Cerebellar nuclear complex (tissue), 1 donor: ENCODE results near the gene BRSK2.
A peak's percentile ranks its signal among the peaks of the same experiment; 100 is the strongest.

Source experiments
- DNase-seq, 2 experiments: peaks; one replicate each; lab custom pipeline; 2025; lab: John Stamatoyannopoulos, UW

Gene BRSK2

DNA sequence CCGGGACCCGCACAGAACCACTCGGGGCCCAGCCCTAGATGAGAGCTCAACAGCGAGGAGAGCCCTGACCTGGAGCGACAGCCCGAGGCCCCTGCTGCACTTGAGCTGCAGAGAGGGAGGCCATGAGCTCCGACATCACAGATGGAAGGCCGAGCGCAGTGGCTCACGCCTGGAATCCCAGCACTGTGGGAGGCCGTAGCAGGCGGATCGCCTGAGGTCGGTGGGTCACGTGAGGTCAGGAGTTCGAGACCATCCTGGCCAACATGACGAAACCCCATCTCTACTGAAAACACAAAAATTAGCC, 13.8 kb upstream of the BRSK2 start:
- DNase-seq: no peak

DNA sequence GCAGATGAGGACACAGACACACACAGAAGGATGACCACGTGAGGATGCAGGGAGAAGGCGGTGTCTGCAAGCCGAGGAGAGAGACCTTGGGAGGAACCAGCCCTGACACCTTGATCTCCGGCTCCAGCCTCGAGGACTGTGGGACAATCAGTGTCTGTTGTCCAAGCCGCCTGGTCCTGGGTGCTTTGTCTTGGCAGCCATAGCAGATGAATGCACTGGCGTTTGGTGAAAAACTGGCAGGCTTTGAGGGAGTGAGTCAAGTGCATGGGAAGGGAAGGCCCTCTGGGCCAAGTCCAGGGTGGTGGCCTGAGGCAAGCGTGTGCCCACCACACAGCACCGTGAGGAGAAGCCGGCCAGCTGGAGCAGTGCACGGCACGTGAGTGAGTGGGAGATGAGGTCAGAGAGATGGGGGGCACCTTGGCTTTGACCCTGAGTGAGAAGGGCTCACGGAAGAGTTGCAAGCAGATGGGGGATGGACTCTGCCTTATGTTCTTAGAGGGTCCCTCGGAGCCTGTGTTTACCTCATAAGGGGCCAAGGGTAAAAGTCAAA, 12.4 kb upstream of the BRSK2 start:
- no peak for DNase-seq

DNA sequence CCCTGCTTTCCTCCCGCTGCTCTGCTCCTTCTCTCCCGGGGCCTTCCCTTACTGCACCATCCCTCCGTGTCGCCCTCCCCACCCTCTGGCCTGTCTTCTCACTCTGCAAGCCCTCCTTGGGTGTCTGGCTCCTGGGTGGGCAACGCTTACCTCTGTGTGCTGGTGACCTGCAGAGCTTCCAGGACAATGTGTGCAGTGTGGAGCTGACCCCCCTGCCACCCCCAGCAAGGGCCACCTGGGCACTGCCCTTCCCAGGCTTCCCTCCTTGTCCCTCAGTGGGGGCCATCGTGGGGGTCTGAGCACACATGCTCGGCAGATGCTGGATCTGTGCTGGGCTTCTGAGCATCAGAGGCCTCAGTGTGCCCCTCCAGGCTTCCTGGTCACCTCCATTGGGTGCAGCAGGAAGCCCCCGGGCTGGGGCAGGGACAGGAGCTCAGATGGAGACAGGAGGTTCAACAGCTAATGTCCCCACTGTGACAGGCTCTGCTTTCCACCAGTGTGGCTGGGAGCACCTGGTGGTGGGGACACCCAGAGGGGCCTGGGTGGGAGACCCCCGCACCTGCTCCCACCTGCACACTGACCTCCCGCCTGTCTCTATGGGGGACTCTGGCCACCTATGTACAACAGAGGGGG, 7.8 kb upstream of the BRSK2 start:
- DNase-seq: no peak

DNA sequence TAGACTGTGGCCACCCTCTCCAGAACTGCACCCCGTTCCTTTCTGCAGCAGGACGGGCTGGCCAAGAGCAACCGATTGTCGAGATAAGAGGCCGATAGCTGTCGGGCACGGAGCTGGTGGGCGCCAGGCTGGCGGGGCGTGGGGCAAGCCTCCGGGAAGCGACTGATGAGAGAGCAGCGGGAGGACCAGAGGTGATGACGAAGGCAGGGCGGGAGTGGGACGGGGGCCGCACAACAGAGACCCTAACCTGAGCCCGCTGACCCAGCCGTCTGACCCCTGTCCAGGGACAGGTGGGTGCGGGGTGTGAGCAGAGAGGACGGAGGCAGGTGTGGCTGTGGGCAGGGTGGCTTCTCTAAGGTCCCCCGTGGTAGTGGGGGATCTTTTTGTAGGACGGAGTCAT, 7.3 kb upstream of the BRSK2 start:
- no peak for DNase-seq

DNA sequence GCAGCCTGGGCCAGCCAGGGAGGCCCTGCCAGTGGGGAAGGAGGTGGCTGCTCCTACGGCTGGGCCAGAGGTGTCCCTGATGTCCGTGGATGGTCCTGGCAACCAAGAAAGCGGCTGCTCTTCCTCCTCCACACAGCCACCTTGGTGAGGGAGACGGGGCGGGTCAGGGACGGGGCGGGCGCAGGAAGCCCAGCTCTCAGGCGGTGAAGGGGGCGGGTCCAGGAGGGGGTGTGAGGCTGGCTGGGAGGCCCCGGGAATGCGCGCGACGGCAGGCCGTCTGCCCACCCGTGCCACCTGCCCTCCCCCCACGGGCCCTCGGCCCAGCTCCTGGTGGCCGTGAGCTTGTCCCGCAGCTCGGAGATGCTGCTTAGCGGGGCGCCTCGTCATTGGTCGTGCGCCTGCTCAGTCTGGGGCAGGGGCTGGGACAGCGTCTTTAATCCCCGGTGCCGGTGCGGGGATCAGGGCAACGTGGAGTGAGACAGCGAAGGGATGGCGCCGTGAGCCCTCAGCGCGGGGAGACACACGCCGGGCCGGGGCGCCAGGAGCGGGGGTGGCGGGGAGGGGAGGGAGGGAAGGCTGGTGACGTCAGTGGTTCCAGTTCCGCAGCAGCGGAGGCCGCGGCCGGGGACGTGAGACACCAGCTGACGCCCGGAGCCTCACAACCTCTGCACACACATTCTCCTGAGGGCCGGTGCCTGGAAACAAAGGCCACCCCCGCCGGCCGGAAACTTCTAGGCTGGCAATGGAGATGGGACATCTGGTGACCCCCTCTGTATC, 6.7 kb upstream of the BRSK2 start:
- no peak for DNase-seq

DNA sequence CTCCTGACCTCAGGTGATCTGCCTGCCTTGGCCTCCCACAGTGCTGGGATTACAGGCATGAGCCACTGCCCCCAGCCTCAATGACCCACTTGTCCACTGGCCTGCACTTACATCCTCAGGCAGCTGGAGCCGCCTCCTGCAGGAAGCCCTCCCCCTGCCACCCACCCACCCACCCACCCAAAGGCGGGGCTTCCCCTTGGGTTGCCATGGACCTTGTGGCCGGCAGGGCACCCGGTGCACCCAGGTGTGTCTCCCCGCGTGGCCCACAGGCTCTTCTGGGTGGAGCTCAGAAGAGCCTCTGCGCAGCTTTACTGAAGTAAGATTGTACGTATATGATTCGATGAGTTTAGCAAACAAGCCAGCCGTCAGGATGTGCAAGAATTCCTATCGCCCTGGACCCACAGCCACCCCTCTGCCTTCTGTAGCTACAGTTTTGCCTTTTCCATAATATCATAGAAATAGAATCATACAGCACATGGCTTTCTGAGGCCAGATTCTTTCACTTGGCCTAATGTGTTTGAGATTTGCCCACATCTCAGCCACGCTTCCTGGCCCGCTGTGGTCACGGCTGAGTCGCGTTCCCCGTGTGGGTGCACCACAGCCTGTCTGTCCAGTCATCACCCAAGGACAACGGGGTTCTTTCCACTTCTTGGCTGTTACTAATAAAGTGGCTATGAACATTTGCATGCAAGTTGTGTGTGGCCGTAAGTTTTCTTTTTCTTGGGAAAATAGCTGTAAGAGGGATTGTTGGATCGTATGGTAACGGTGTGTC, 5.3 kb upstream of the BRSK2 start:
- DNase-seq: no peak

DNA sequence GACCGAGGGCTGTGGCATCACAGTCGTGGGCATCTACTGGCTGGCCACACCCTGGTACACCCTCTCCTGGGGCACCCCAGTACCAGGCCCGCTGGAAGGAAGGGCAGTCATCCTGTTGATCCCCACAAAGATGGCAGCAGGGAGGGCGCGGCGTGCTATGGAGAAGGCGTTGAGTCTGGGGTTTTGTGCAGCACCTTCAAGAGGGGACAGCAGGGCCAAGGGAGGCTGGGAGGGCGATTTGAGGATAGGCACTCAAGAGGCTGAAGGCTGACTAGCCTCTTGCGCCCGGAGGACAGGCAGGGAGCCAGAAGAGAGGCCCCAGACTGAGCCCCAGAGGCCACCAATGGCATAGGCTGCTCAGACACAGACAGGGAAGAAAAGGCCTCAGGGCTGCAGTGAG, 2.2 kb upstream of the BRSK2 start:
- DNase-seq: no peak

DNA sequence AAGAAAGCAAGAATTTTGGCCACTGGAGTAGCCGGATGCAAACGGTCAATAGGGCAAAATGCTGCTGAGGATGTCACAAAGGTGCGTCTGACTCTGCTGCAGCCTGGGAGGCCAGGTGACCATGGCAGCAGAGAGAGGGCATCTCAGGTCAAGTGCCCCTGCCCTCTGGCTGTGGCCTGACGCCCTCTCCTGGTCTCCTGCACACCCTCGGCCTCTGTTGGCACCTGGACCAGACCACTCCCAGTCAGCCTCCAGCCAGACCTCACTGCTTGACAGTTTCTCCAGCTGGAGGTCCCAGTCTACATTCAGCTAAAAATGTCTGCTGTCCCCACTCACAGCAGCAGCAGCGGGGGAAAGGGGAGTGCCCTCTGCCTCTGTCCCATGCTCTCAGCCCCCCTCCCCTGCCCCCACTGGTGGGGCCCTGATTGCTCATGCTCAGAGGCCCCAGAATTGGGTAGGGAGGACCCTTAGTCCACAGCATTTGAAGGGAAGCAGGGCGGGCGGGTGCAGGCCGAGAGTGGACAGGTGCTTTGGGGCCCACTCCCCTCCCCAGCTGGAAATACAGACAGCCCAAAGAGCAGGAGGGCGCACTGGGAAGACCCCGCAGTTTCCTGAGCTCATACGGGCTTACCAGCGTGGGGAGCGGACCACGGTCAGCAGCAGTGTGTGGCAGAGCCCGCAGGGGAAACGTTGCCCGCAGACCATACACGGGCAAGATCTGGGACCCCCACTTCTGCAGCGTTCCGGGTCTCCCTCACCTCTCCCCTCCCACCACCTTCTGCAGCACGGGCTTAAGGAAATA, 1.6 kb upstream of the BRSK2 start:
- DNase-seq: no peak

DNA sequence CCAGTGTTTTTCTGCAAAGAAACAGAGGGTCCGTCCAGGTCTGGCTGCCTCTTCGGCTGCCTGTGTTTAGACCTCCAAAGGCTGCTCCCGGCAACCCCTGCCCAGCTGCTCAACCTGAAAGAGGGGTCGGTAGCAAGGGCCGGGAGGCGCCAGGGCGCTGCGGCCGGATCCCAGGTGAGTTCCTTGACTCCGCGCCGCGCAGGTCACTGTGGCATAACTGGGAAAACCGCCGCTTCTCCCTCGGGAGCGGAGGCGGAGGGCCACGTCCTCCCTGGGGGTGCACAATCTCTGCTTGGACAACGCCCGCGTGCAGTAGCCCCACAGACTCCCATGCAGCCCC, 1.0 kb upstream of the BRSK2 start:
- no peak for DNase-seq

DNA sequence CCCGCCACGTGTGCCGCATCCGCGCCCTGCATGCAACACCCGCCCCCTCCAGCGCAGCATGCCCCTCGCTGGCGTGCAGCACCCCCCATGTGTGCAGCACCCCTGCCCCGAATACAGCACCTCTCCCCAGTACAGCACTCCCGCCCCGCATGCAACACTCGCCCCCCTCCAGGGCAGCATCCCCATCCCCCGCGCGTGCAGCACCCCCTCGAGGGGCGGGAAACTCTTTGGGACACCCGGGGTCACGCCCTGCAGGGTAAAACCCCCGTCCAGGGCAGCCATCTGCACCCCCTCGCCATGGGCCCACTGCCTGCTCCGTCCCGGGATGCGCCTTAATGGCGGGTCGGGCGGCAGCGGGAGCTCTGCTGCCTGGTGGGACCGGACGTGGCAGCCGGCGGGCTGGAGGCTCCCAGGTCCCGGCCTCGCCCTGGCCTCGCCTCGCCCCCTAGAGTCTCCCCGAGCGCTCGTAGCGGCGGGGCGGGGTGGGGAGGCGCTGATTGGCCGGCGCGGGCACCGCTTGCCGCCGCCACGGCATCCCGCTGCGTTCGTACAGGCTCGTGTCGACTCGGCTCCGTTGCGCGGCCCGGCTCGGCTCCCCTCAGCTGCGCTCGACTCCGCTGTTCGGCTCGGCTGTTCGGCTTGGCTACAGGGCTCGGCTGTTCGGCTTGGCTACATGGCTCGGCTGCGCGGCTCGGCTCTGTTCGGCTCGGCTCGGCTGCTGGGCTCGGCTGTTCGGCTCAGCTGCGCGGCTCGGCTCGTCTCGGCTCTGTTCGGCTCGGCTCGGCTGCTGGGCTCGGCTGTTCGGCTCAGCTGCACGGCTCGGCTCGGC, 417 bp upstream of the BRSK2 start:
- peak; percentile 42 to 78 for DNase-seq

DNA sequence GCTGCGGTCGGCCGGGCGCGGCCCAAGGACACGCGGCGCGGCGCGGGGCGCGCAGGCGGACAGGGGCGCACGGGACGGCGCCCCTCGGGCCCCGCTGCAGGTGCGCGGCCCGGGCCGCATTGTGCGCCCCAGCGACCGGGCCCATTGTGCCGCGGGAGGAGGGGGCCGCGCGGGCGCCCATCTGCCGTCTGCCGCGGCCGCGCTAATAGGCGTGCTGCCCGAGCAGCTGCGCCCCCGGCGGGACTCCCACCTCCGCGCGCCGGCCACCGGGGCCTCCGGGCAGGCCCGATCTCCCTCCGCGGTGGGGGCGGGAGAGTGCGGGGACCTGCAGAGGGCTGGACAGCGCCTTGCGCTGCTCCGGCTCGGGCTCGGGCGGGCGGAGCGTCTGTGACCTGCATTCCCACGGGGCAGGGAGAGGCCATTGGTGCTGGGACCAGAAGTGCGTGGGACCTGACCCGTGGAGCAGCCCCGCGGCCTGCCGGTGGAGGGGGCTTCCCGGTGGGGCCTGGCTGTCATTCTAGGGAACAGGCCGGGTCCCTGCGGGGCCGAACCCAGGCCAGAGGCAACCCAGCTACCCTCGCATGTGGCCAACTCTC, 933 bp downstream of the BRSK2 start:
- no peak for DNase-seq

DNA sequence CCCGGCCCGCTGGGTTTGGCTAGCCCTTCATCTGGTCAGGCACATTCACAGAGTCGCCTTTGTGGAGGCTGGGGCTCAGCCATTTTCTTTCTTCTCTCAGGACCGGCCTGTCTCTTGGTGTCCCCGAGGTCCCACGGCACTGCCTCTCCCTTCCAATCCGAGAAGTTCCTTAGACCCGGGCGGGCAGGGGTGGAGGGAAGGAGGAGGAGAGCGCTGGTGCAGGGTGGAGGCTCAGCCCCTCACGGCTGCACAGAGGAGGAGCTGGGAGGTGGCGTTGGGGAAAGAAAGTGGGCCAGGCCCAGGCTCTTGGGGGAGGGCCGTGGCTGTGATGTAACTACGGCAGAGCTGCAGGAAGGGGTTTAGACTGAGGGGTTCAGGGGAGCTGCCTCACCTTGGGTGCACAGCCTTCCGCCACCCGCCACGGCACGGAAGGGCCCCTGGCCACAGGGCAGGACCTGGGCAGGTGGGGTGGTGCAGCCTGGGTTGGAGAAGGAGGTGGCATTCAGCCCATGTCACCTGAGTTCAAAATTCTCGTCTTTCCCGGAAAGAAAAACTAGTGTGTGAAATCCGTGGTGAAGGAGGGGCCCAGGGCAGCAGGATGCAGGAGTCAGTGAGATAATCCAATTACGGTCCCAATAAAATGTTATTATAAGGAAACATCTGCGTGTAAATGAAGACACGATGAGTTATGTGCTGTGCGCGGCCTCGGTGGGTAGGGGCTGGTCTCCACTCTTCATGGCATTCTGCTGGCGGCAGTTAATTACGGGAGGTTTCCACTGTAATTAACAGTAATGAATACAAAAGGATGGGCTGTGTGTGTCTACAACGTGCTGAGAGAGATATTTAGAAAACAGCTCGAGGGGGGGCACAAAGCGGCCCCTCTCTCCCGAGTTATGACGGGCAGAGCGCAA, 1.7 kb downstream of the BRSK2 start:
- no peak for DNase-seq

DNA sequence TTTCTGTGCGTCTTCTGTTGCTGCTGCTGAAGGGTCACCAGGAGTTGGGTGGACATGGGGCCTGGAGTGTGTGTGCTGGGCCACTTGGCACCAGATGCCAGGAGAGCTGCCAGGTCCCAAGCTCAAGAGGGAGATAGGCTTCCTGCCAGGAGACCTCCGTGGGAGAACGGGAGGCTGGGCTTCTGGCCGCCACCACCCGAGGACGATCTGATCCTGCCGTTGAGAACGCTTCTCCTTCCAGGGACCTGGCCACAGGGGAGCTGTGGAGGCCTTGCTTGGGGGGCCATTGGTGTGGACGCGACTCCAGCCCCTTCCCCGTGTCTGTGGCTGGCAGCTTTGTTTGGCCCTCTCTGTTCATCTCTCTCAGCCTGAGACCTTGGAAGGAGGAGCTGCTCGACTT, 2.4 kb downstream of the BRSK2 start:
- DNase-seq: no peak

DNA sequence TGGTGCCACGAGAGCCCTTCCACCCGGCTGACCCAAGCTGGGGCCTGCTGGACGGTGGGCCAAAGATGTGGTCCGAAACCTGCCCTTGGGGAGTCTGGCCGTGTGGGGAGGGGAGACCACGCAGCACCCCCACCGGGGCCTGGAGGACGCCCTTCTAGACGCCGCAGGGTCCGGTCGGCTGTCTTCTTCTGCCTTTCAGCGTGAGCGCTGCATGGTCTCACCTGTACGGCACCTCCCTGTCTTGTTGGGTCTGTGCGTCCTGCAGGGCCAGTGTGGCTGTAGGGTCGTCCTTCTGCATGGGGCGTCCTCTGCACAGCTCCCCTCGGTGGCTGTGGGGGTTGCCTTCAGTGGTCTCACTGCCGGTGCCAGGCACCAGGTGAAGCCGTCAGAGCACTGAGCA, 2.8 kb downstream of the BRSK2 start:
- no peak for DNase-seq

DNA sequence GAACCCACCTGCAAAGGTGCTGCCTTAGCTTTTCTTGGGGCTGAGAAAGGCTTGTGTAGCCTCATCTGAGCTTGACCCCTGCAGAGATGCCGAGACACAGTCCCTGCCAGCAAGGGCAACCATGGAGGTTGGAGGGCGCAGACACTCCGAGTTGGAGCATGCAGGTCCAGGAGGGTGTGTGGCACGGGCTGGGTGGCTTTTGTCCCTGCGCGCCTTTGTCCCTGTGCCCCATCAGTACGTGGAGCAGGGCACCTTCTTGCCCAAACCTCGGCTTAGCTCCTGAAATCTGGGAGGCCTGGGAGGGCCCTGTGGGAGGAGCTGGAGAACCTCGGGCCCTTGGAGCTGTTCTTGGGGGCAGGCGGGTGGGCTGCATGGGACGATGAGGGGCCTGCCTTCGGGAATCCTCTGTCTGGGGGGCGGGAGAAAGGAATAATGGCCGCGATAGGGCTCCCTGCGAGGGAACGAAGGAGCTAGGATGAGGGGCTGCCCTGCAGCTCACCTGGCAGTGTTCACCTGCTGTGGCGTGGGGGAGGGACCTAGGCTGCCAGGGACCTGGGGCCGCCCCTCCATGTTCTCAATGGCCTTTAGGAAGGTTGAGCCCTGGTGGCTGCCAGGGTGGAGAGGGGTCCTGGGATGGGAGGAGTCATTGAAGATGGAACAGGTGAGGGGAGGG, 3.4 kb downstream of the BRSK2 start:
- DNase-seq: no peak

DNA sequence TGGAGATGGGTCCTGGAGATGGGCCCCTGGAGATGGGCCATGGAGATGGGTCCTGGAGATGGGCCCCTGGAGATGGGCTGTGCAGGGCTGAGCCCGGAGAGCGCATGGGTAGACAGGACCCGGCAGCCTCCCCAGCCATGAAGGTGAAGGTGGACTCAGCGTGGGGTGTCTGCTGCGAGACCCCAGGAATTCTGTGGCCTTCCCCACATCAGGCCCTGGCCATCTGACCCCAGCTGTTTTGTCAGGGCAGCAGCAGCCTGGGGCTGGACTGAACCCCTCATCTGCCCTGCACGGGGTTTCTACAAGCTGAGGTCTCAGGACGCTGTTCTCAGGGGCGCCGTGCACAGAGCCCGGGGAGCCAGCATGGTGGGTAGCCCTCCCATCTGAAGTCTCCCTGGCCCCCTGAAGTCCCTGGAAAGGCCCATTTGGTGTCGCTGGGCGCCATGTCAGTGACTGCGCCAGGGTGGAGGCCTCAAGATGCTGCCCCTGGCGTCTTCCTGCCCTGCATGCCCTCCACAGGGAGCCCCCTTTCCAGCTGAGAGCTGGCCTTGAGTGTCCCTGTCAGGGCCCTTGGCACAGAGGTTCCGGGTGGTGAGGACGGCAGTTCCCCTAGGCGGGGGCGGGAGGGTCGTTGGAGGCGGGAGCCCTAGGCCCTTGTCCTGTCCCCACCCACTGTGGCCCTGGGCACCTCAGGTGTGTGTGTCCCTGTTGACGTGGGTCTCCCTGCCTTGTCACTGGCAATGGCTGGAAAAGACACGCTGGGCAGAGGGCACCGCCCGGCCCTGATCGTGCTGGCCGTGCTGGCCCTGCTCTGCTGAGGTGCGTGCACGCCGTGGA, 5.4 kb downstream of the BRSK2 start:
- no peak for DNase-seq

DNA sequence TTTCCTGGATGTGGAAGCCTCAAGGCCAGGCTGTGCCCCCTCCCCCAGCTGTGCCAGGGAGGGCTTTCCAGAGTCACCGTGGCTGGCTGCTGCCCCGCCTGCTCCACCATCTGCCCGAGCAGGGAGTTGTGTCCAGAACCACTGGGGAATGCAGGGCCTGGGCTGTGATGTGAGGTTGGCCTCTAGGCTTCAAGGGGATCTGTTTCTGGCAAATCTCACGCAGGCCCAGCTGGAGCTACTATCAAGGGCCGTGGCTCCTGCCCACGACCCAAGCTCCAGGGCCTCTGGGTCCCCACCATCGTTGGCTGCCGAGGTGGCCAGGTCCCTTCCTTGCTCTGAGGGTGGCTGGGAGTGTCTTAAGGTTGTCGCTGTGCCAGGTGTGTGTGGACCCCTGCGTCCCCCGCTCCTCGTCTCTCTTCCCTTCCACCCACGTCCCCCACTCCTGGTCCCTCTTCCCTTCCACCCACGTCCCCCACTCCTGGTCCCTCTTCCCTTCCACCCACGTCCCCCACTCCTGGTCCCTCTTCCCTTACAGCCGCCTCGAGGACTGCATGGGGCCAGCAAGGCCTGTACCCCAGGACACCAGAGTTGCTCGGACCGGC, 6.1 kb downstream of the BRSK2 start:
- DNase-seq: no peak

DNA sequence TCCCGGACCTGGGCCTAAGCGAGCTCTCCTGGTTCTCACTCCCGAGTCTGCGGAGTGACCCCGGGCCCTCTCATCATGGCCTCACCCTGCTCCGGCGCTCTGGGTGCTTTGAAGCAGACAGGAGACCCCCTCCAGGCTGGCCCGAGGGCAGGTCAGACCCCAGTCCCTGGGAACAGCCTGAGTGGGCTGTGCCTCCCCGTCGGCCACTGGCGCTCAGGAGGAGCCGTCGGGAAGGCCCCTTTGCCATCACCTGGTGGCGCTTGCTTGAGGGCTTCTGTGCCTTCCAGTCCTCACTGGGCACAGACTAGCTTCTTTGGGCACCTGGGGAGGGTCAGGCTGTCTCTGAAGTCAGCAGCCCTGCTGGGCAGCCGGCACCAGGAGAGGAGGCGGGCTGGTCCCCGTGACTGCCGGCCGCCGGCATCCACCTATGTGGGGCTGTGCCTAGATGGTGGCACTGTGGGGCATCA, 6.7 kb downstream of the BRSK2 start:
- DNase-seq: no peak
